ENCODE data around the gene USP32.
"Not testable (repeated sequence)": the region's sequence is repeated elsewhere in the genome, so short reads cannot be mapped to it uniquely, and the experiment has no call there.

USP32 gene

DNA sequence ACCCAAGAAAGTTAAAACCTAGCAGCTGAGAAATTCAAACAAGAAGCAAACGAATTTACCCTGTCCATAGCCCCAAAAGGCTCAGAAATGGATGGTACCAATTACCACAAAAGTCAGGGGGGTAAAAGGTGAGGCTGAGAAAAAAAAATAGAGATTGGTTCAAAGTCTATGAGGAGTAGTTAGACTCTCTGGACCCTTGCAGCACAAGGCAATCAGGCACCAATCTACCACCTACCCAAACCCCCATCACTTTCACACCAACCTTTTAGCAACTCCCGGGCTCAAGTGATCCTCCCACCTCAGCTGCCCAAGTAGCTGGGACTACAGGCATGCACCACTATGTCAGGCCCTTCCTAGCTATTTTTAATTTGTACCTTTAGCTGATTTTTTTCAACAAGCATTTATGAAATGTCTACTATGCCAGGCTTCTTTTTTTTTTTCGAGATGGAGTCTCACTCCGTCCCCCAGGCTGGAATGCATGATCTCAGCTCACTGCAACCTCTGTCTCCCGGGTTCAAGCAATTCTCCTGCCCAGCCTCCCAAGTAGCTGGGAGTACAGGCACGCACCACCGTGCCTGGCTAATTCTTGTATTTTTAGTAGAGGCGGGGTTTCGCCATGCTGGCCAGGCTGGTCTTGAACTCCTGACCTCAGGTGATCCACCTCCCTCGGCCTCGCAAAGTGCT, 40.8 kb downstream of the USP32 start:
- H3K9me3 ChIP-seq (ENCODE audit: control insufficient read depth in 1 of 2, low read length in 2 of 2): no peaks in the 10 kb centered on the region
- H3K36me3 ChIP-seq (ENCODE audit: control insufficient read depth in 1 of 2, insufficient read depth in 2 of 2, low read length in 2 of 2): no peaks in the 10 kb centered on the region
- no peaks in the 10 kb centered on the region for H3K27me3 ChIP-seq (ENCODE audit: low read depth, low read length)

DNA sequence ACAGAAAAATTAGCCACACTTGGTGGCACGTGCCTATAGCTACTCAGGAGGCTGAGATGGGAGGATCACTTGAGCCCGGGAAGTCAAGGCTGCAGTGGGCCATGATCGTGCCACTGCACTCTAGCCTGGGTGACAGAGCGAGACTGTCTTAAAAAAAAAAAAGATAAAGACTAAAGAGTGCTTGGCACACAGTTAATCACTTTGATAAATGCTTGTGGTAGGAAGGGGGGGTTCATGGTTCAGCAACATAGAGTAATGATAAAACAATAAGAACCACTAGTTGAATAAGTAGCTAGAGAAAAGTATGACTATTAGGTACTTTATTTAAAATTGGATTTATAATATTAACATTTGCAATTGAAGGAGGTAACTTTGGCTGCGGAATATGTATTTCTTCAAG, 43.3 kb downstream of the USP32 start:
- Histone ChIP-seq H3K9me3 (ENCODE audit: control insufficient read depth in 1 of 2, low read length in 2 of 2) (no peaks in the 10 kb centered on the region), H3K27me3 (ENCODE audit: low read depth, low read length) (no peaks in the 10 kb centered on the region), H3K4me3 (ENCODE audit: low read depth in 1 of 2, low read length in 2 of 2) (no peak overlapping the region), H3K4me1 (ENCODE audit: control insufficient read depth in 1 of 2, insufficient read depth in 2 of 2, low read length in 2 of 2) (no peaks in the 10 kb centered on the region), H3K27ac (ENCODE audit: low read length) (no peak overlapping the region), H3K36me3 (ENCODE audit: control insufficient read depth in 1 of 2, insufficient read depth in 2 of 2, low read length in 2 of 2) (peaks cover 0 to 6% of the 10 kb centered on the region in 2 donors)

More for the DNA sequence above, 40.8 kb downstream of the USP32 start:
- Histone ChIP-seq H3K4me1 (ENCODE audit: control insufficient read depth in 1 of 2, insufficient read depth in 2 of 2, low read length in 2 of 2) (peaks cover 4 to 7% of the 10 kb centered on the region in 2 donors), H3K4me3 (ENCODE audit: low read depth in 1 of 2, low read length in 2 of 2) (no peak overlapping the region), H3K27ac (ENCODE audit: low read length) (no peak overlapping the region)

DNA sequence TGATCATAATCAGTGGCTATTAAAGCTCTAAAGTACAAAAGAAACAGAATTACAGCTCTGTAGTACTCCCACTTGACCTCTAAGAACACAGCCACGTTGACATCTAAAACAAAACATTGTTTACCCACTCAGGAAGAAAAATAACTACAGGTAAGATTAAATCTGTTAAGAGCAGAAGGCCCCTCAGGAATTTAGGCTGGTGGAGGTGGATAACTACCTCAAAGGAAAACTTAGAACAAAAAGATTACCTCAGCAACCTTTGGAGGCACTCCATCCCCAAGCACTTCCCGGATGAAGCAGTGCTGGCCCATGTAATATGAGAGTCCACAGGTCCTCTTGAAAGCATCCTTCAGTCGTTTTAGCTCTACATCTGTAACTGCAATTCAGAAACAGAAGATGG, 46.7 kb downstream of the USP32 start:
- Histone ChIP-seq H3K4me1 (ENCODE audit: control insufficient read depth in 1 of 2, insufficient read depth in 2 of 2, low read length in 2 of 2) (no peaks in the 10 kb centered on the region), H3K27me3 (ENCODE audit: low read depth, low read length) (no peaks in the 10 kb centered on the region), H3K9me3 (ENCODE audit: control insufficient read depth in 1 of 2, low read length in 2 of 2) (no peaks in the 10 kb centered on the region), H3K27ac (ENCODE audit: low read length) (no peak overlapping the region), H3K36me3 (ENCODE audit: control insufficient read depth in 1 of 2, insufficient read depth in 2 of 2, low read length in 2 of 2) (peaks cover 0 to 12% of the 10 kb centered on the region in 2 donors), H3K4me3 (ENCODE audit: low read depth in 1 of 2, low read length in 2 of 2) (no peak overlapping the region)

DNA sequence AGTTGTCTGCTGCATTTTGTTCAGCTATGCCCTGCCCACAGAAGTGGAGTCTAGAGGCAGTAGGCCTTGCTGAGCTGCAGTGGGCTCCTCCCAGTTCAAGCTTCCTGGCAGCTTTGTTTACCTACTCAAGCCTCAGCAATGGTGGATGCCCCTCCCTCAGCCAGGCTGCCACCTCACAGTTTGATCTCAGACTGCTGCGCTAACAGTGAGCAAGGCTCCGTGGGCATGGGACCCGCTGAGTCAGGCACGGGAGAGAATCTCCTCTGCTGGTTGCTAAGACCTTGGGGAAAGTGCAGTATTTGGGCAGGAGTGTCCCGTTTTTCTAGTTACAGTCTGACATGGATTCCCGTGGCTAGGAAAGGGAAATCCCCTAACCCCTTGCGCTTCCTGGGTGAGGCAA, 49.4 kb downstream of the USP32 start:
- H3K27ac ChIP-seq (ENCODE audit: low read length); H3K4me3 ChIP-seq (ENCODE audit: low read depth in 1 of 2, low read length in 2 of 2); H3K9me3 ChIP-seq (ENCODE audit: control insufficient read depth in 1 of 2, low read length in 2 of 2); H3K27me3 ChIP-seq (ENCODE audit: low read depth, low read length); H3K4me1 ChIP-seq (ENCODE audit: control insufficient read depth in 1 of 2, insufficient read depth in 2 of 2, low read length in 2 of 2): not testable (repeated sequence)
- peaks cover 0 to 12% of the 10 kb centered on the region in 2 donors for H3K36me3 ChIP-seq (ENCODE audit: control insufficient read depth in 1 of 2, insufficient read depth in 2 of 2, low read length in 2 of 2)

DNA sequence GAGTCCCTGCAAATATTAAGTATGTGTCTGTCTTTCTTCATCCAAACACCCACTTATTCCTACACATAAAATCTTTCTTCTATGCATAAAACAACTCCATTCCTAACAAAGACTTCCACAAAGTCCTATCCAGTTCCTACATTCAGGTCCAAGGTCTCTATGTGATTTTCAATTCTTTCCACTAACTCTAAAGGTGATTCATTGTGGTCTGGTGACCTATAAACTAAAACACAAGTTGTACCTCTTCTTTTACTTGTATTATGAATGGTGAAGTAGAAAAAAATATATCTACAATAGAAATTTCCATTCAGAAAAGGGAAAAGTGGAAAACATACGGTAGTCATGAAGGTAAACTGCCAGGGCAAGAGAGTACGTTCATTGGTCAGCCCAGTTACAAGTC, 56.6 kb downstream of the USP32 start:
- no peaks in the 10 kb centered on the region for H3K27me3 ChIP-seq (ENCODE audit: low read depth, low read length)
- no peak overlapping the region for H3K4me3 ChIP-seq (ENCODE audit: low read depth in 1 of 2, low read length in 2 of 2)

DNA sequence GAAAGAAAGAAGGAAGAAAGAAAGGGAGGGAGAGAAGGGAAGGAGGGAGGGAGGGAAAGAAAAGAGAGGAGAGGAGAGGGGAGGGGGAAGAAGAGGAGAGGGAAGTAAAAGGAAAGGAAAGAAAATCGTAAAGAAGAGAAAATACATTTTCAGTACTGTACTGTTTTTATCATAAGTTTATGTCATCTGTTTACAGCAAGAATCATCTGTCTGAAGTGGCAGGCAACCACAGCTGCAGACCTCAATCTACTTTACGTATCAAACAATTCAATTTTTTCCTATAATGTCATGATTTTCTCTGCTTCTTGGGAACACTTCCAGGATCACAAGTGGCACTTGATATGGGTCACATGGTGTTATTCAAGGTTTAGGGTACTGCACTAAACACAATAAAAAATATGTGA, 58.3 kb downstream of the USP32 start:
- H3K4me3 ChIP-seq (ENCODE audit: low read depth in 1 of 2, low read length in 2 of 2): no peak overlapping the region
- H3K4me1 ChIP-seq (ENCODE audit: control insufficient read depth in 1 of 2, insufficient read depth in 2 of 2, low read length in 2 of 2): peaks cover 0 to 2% of the 10 kb centered on the region in 2 donors
- H3K27me3 ChIP-seq (ENCODE audit: low read depth, low read length): no peaks in the 10 kb centered on the region
- H3K27ac ChIP-seq (ENCODE audit: low read length): no peak overlapping the region
- no peaks in the 10 kb centered on the region for H3K9me3 ChIP-seq (ENCODE audit: control insufficient read depth in 1 of 2, low read length in 2 of 2)
- H3K36me3 ChIP-seq (ENCODE audit: control insufficient read depth in 1 of 2, insufficient read depth in 2 of 2, low read length in 2 of 2): no peaks in the 10 kb centered on the region

More for the DNA sequence above, 56.6 kb downstream of the USP32 start:
- H3K27ac ChIP-seq (ENCODE audit: low read length): no peak overlapping the region
- no peaks in the 10 kb centered on the region for H3K36me3 ChIP-seq (ENCODE audit: control insufficient read depth in 1 of 2, insufficient read depth in 2 of 2, low read length in 2 of 2)
- no peaks in the 10 kb centered on the region for H3K4me1 ChIP-seq (ENCODE audit: control insufficient read depth in 1 of 2, insufficient read depth in 2 of 2, low read length in 2 of 2)
- H3K9me3 ChIP-seq (ENCODE audit: control insufficient read depth in 1 of 2, low read length in 2 of 2): no peaks in the 10 kb centered on the region

DNA sequence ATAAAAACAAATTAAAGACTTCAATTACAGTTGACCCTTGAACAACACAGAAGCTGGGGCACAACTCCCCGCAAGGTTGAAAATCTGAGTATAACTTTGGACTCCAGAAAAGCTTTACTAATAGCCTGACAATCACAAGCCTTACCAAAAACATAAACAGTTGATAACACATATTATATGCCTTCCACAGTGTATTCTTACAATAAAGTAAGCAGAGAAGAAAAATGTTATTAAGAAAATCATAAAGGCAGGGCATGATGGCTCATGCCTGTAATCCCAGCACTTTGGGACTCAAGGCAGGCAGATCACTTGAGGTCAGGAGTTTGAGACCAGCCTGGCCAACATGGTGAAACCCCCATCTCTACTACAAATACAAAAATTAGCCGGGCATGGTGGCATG, 58.9 kb downstream of the USP32 start:
- H3K9me3 ChIP-seq (ENCODE audit: control insufficient read depth in 1 of 2, low read length in 2 of 2): not testable (repeated sequence)

DNA sequence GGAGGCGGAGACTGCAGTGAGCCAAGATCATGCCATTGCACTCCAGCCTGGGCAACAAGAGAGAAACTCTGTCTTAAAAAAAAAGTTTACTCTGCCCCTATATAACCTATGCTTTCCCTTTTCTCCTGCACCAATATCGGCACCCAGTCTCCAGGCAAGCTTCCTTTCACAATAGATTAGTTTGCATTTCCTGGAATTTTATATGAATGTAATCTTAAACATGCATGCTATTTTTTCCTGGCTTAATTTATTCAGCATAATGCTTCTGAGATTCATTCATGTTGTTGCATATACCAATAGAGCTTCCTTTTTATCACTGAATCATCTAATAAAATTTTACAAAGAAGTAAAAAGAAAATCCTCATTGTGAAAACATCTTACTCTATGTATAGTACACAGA, 59.4 kb downstream of the USP32 start:
- Histone ChIP-seq H3K36me3 (ENCODE audit: control insufficient read depth in 1 of 2, insufficient read depth in 2 of 2, low read length in 2 of 2) (no peaks in the 10 kb centered on the region), H3K27ac (ENCODE audit: low read length) (no peak overlapping the region), H3K4me1 (ENCODE audit: control insufficient read depth in 1 of 2, insufficient read depth in 2 of 2, low read length in 2 of 2) (peaks cover 0 to 2% of the 10 kb centered on the region in 2 donors), H3K4me3 (ENCODE audit: low read depth in 1 of 2, low read length in 2 of 2) (no peak overlapping the region), H3K27me3 (ENCODE audit: low read depth, low read length) (no peaks in the 10 kb centered on the region), H3K9me3 (ENCODE audit: control insufficient read depth in 1 of 2, low read length in 2 of 2) (no peaks in the 10 kb centered on the region)

More for the DNA sequence above, 58.9 kb downstream of the USP32 start:
- H3K27me3 ChIP-seq (ENCODE audit: low read depth, low read length); H3K4me1 ChIP-seq (ENCODE audit: control insufficient read depth in 1 of 2, insufficient read depth in 2 of 2, low read length in 2 of 2); H3K4me3 ChIP-seq (ENCODE audit: low read depth in 1 of 2, low read length in 2 of 2); H3K36me3 ChIP-seq (ENCODE audit: control insufficient read depth in 1 of 2, insufficient read depth in 2 of 2, low read length in 2 of 2); H3K27ac ChIP-seq (ENCODE audit: low read length): not testable (repeated sequence)

DNA sequence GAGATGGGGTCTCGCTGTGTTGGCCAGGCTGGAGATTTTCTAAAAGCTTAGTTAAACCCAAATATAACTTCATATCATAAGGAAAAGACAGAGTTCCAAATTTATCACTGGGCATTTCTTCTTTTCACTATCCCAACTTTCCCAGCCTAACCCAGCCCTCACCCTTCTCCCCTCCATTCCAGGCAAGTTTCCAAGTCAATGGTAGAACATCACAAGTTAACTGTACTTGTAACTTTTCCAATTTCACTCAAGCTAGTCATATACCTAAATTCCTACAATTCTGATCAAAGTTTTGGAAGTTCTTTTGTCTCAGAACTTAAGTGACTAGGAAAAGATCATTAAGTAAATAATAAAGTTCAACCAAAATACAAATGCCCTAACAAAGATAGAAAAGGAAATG, 61.2 kb downstream of the USP32 start:
- Histone ChIP-seq H3K4me1 (ENCODE audit: control insufficient read depth in 1 of 2, insufficient read depth in 2 of 2, low read length in 2 of 2) (peaks cover 0 to 2% of the 10 kb centered on the region in 2 donors), H3K27ac (ENCODE audit: low read length) (no peak overlapping the region), H3K9me3 (ENCODE audit: control insufficient read depth in 1 of 2, low read length in 2 of 2) (no peaks in the 10 kb centered on the region), H3K4me3 (ENCODE audit: low read depth in 1 of 2, low read length in 2 of 2) (no peak overlapping the region), H3K36me3 (ENCODE audit: control insufficient read depth in 1 of 2, insufficient read depth in 2 of 2, low read length in 2 of 2) (no peaks in the 10 kb centered on the region), H3K27me3 (ENCODE audit: low read depth, low read length) (no peaks in the 10 kb centered on the region)

DNA sequence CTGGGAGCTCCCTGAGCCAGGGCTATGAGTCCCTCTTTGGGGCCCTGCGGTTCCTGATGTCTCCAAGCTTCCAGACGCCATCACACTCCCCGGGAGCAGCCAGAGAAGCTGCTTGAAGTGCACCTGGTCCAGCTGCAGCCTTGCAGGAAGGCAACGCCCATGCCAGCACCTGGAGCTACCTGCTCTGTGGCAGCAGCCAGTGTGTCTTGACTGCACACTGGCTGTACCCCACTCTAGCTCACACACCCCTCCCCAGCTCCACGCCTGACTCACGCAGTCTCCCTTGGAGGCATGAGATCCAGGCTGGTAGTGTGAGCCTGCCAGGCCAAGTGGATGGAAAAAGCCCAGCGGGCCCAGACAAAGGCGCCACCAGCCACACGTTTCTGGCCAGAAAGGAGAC, 63.3 kb downstream of the USP32 start:
- Histone ChIP-seq H3K27ac (ENCODE audit: low read length) (no peak overlapping the region), H3K4me1 (ENCODE audit: control insufficient read depth in 1 of 2, insufficient read depth in 2 of 2, low read length in 2 of 2) (peaks cover 0 to 2% of the 10 kb centered on the region in 2 donors), H3K4me3 (ENCODE audit: low read depth in 1 of 2, low read length in 2 of 2) (no peak overlapping the region), H3K36me3 (ENCODE audit: control insufficient read depth in 1 of 2, insufficient read depth in 2 of 2, low read length in 2 of 2) (no peaks in the 10 kb centered on the region), H3K9me3 (ENCODE audit: control insufficient read depth in 1 of 2, low read length in 2 of 2) (no peaks in the 10 kb centered on the region), H3K27me3 (ENCODE audit: low read depth, low read length) (no peaks in the 10 kb centered on the region)

DNA sequence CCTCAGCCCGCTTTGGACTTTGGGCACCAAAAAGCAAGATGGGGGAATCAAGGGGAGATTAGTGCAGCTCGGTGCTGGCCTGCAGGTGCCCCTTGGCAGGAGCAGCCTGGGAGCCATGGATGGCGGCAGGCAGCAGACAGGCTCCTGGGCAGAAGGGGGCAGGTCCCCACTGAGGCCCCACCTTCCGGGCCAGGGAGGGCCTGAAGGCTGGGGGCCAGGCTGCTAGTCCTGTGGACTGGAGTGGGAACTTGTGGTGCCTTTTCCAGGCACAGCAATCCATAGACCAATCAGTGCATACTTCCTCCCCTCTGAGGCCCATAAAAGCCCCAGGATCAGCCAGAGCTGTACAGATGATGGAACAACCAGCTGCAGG, 64.0 kb downstream of the USP32 start:
- Histone ChIP-seq H3K4me3 (ENCODE audit: low read depth in 1 of 2, low read length in 2 of 2) (no peak overlapping the region), H3K36me3 (ENCODE audit: control insufficient read depth in 1 of 2, insufficient read depth in 2 of 2, low read length in 2 of 2) (no peaks in the 10 kb centered on the region), H3K27me3 (ENCODE audit: low read depth, low read length) (no peaks in the 10 kb centered on the region), H3K4me1 (ENCODE audit: control insufficient read depth in 1 of 2, insufficient read depth in 2 of 2, low read length in 2 of 2) (peaks cover 0 to 2% of the 10 kb centered on the region in 2 donors), H3K27ac (ENCODE audit: low read length) (no peak overlapping the region), H3K9me3 (ENCODE audit: control insufficient read depth in 1 of 2, low read length in 2 of 2) (no peaks in the 10 kb centered on the region)
